ENCODE measurements around the gene RPTOR. TPM values are rescaled to one million over a fixed set of nuclear protein-coding genes. Genes with fewer than 3 reads are reported as not detected.

RPTOR gene
- total RNA-seq, 3 donors from 2014 or later (not counting 1 experiment from before 2014, with no cell fraction given) = 49.2 to 63.6 (median 55.4) TPM

DNA sequence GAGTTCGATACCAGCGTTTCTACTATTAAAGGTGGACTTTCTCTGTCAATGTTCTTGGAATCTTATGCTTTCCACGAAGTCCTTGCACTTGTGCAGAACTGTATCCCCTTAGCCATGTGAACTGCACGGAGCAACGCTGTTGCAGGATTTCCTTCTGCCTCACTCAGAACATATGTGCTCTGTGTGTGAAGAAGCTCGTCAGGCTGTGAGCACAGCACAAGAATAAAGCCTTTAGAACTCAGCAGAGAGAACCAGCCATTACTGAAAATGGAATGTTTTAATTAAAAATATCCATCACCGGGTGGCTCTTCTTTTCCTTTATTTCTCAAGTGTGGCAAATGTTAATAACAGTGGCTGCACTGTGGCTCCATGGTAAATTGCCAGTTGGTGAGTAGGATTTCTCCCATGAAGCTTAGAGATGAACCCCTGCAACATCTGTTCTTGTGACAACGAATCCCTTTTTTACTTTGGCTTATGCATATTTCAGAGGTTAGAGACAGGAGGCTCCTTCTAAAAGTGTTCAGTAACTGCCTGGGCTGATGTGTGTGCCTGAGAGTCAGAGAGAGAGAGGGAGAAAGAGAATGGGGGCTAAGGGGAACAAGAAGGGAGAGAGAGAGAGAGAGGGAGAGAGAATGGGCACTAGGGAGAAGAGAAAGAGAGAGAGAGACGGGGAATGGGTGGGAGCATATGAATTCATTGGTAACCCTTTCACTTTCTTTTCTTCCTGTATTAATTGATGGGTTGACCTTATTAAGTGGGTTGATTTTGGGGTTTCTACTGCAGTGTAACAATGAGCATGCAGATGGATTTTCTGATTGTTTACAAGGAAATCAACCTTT lies 50.0 kb downstream of the RPTOR start:
- intact Hi-C loops (cut with micrococcal nuclease) = no loop called here
- no peaks in the 10 kb centered on the region for H3K27me3 ChIP-seq (ENCODE audit: control insufficient read depth, insufficient read depth, low read length)
- ATAC-seq (no peak), DNase-seq (no peak)
- Mint-ChIP-seq H3K4me1 (peaks cover 53 to 56% of the 10 kb centered on the region in 2 donors), H3K36me3 (no peaks in the 10 kb centered on the region), H3K27me3 (ENCODE audit: low read depth in 2 of 2) (no peaks in the 10 kb centered on the region), H3K9me3 (no peaks in the 10 kb centered on the region), H3K4me3 (no peak overlapping the region), H3K27ac (peak overlapping the region in 1 of 2 donors; percentile 47)
- TF ChIP-seq, protein P1, sequence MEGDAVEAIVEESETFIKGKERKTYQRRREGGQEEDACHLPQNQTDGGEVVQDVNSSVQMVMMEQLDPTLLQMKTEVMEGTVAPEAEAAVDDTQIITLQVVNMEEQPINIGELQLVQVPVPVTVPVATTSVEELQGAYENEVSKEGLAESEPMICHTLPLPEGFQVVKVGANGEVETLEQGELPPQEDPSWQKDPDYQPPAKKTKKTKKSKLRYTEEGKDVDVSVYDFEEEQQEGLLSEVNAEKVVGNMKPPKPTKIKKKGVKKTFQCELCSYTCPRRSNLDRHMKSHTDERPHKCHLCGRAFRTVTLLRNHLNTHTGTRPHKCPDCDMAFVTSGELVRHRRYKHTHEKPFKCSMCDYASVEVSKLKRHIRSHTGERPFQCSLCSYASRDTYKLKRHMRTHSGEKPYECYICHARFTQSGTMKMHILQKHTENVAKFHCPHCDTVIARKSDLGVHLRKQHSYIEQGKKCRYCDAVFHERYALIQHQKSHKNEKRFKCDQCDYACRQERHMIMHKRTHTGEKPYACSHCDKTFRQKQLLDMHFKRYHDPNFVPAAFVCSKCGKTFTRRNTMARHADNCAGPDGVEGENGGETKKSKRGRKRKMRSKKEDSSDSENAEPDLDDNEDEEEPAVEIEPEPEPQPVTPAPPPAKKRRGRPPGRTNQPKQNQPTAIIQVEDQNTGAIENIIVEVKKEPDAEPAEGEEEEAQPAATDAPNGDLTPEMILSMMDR (IDR thresholded peaks at IDR 0.05) = no peak
- no peak overlapping the region for H3K27ac ChIP-seq (ENCODE audit: low read length)
- H3K36me3 ChIP-seq (ENCODE audit: control insufficient read depth, insufficient read depth, low read length) = no peaks in the 10 kb centered on the region
- H3K9me3 ChIP-seq (ENCODE audit: control insufficient read depth, insufficient read depth, low read length) = no peaks in the 10 kb centered on the region
- H3K4me3 ChIP-seq (ENCODE audit: low read length) = no peak overlapping the region
- peaks cover 5% of the 10 kb centered on the region for H3K4me1 ChIP-seq (ENCODE audit: control insufficient read depth, insufficient read depth, low read length)
- 89% methylated on average over 8 of the region's 9 CpGs for WGBS (ENCODE audit: insufficient coverage)

DNA sequence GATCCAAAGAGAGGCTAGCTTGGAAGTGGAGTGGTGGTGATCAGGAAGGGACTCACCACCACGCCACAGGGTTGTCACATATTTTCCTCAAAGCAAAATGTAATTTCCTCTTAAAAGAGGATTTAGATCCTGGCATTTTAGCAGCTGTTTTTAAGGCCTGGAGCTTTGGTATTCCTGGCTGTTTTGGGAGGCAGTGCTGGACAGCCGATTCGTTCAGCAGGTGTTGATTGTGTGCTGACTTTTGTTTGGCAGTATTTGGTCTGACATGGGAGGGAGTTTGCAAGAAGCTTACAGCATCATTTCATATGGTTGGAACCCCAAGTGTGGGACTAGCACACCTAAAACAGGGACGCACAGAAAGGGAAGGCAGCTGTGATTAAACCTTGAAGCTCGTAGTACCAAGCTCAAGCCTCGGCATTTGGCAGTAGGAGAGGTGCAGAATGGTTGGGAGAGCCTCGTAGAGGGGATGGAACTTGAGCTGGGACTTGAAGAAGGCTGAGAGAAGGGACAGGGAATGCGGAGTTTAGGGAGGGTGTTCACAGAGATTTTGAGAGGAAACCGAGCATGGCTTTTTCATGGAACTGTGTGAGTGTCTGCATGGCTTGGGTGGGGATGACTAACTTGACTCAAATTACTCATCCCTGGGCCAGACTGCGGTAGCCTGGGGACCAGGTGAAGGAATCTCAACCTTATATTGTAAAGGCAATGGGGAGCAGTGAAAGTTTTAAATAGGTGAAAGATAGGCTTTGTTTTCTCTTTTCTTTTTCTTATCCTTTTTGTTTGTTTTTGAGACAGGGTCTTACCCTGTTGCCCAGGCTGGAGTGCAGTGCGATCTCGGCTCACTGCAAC lies 52.3 kb downstream of the RPTOR start:
- H3K27ac ChIP-seq (ENCODE audit: low read length) = no peak overlapping the region
- Mint-ChIP-seq H3K9me3 (no peaks in the 10 kb centered on the region), H3K4me3 (no peak overlapping the region), H3K27me3 (ENCODE audit: low read depth in 2 of 2) (no peaks in the 10 kb centered on the region), H3K36me3 (no peaks in the 10 kb centered on the region), H3K4me1 (peaks cover 52 to 53% of the 10 kb centered on the region in 2 donors), H3K27ac (no peak overlapping the region)
- TF ChIP-seq, protein P1 (IDR thresholded peaks at IDR 0.05) = no peak
- DNase-seq (no peak), ATAC-seq (no peak)
- WGBS (ENCODE audit: insufficient coverage) = 82% methylated on average over 11 of the region's 12 CpGs
- H3K36me3 ChIP-seq (ENCODE audit: control insufficient read depth, insufficient read depth, low read length) = no peaks in the 10 kb centered on the region
- H3K4me3 ChIP-seq (ENCODE audit: low read length) = no peak overlapping the region
- peaks cover 10% of the 10 kb centered on the region for H3K4me1 ChIP-seq (ENCODE audit: control insufficient read depth, insufficient read depth, low read length)
- H3K9me3 ChIP-seq (ENCODE audit: control insufficient read depth, insufficient read depth, low read length) = no peaks in the 10 kb centered on the region
- no peaks in the 10 kb centered on the region for H3K27me3 ChIP-seq (ENCODE audit: control insufficient read depth, insufficient read depth, low read length)
- intact Hi-C loops (cut with micrococcal nuclease) = no loop called here

DNA sequence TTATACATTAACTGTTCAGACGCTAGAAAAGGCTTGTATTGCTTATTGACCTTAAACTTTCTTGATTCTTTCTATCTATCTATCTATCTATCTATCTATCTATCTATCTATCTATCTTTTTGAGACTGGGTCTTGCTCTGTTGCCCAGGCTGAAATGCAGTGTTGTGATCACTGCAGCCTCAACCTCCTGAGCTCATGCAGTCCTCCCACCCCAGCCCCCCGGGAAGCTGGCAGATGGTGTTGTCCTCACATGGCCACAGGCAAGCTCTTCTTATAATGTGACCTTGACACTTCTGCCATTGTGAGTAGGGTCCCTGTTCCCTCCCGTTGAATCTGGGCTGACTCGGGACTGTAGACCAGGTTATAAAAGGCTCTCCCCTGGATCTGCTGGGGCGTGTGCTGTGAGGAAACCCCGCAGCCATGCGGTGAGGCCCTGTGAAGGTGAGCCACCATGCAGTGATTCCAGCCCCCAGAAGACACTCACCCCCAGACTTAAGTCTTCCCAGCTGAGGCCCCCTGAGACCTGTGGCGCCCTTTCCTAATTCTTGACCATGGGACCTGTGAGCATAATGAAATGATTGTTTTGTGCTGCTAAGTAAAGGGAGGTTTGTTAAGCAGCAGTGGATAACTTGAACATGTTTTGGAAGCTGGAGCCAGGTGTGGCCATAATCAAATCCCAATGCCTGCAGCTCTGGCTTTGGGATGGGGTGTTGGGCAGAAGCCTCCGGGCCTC lies 54.3 kb downstream of the RPTOR start:
- H3K4me3 Mint-ChIP-seq = no peak overlapping the region
- TF ChIP-seq, protein P1 (IDR thresholded peaks at IDR 0.05) = no peak
- intact Hi-C loops (cut with micrococcal nuclease) = no loop called here
- H3K36me3 ChIP-seq (ENCODE audit: control insufficient read depth, insufficient read depth, low read length) = no peaks in the 10 kb centered on the region
- peak overlapping the region in 1 of 2 donors; percentile 53 for H3K27ac Mint-ChIP-seq
- no peaks in the 10 kb centered on the region for H3K36me3 Mint-ChIP-seq
- no peak overlapping the region for H3K27ac ChIP-seq (ENCODE audit: low read length)
- no peak for DNase-seq
- no peak overlapping the region for H3K4me3 ChIP-seq (ENCODE audit: low read length)
- H3K4me1 Mint-ChIP-seq = peaks cover 59 to 60% of the 10 kb centered on the region in 2 donors
- H3K9me3 Mint-ChIP-seq = no peaks in the 10 kb centered on the region
- no peaks in the 10 kb centered on the region for H3K27me3 ChIP-seq (ENCODE audit: control insufficient read depth, insufficient read depth, low read length)
- H3K27me3 Mint-ChIP-seq (ENCODE audit: low read depth in 2 of 2) = no peaks in the 10 kb centered on the region
- ATAC-seq = no peak
- H3K9me3 ChIP-seq (ENCODE audit: control insufficient read depth, insufficient read depth, low read length) = no peaks in the 10 kb centered on the region
- peaks cover 17% of the 10 kb centered on the region for H3K4me1 ChIP-seq (ENCODE audit: control insufficient read depth, insufficient read depth, low read length)
- WGBS (ENCODE audit: insufficient coverage) = 90% methylated on average over 9 of the region's 9 CpGs
